ENCODE data around the gene HOXB1. TPM values are rescaled to one million over a fixed set of nuclear protein-coding genes. Genes with fewer than 3 reads are reported as not detected.

HOXB1 gene
- total and polyA plus RNA-seq, 2 of the 13 experiments (the other 11 are each of a cell fraction or from before 2014, with no cell fraction given), result not detected

DNA sequence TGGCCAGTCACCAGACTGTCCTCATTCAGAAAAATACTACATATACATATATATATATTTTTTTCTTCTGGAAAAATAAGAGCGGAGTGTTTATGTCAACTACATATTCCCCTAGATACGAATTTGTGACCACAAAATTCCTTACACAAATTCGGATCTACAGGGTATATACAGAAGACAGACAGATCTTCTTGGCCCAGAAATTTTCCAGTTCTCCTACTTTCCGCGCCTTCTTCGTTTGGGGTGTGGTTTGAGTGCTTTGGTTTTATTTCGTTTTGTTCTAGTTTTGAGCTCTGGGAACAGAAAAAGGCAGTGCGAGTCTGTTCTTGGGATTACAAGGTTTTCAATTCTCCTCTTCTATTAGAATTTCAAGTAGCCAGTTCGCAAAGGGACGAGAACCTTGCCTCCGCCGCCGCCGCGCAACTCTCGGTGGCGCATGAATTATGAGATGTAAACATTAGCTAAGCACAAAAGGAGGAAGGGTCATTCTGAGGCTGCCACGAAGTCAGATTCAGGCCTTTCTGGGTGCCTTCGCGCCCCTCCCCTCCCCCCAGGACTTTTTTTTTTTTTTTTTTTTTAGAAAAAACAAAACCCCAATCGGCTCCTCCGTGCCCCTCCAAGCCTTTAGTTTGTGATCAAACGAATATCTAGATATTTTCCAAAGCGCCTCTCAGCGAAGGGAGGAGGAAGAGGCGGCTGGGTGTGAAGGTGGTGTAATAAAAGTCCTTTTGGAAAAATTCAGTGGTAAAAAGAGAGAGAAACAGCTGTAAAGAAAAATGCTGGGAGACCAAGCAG, 49.1 kb upstream of the HOXB1 start:
- Histone ChIP-seq H4K20me1 (ENCODE audit: insufficient read depth, low read length) (peaks cover 4% of the 10 kb centered on the region; the same call in 1 of the 2 replicates), H3K27ac (ENCODE audit: extremely low read length, insufficient read depth, low read length) (no peak overlapping the region), H3K36me3 (replicated peaks in 1 of 2; ENCODE audit: control insufficient read depth in 1 of 2, insufficient read depth in 2 of 2, low read length in 2 of 2) (no peaks in the 10 kb centered on the region), H3K4me1 (ENCODE audit: insufficient read depth, low read length) (no peaks in the 10 kb centered on the region), H3K4me3 (replicated peaks in 1 of 3; ENCODE audit: insufficient read depth in 1 of 3, low read depth in 2 of 3, low read length in 3 of 3) (no peak overlapping the region), H3K9me3 (ENCODE audit: low read length) (no peaks in the 10 kb centered on the region), H3K4me2 (ENCODE audit: low read depth, low read length) (no peak overlapping the region), H2AFZ (ENCODE audit: low read length) (no peak overlapping the region), H3K79me2 (ENCODE audit: insufficient read depth, low read length) (no peaks in the 10 kb centered on the region), H3K9ac (ENCODE audit: insufficient read depth, low read depth, low read length) (no peak overlapping the region), H3K27me3 (ENCODE audit: control insufficient read depth in 1 of 2, insufficient read depth in 2 of 2, low read length in 2 of 2) (peaks cover 31 to 86% of the 10 kb centered on the region in 2 experiments)
- ChIA-PET POLR2A (no interaction called here), CTCF (ENCODE audit: low intra/inter-chr PET ratio, low total read pairs) (no interaction called here)
- FAIRE-seq, result no peak
- in situ Hi-C loops (cut with HindIII; ENCODE audit: extremely low pct_ligation_motif_present, low pct_unique_long_range_greater_than_20kb) (no loop called here), intact Hi-C loops (cut with micrococcal nuclease; ENCODE audit: unreplicated experiment) (no loop called here)
- 28% methylated on average over 26 of the region's 26 CpGs for WGBS (ENCODE audit: low lambda C conversion rate)
- BruUV-seq (replicated peaks), result no TSS peak
- no peak for ATAC-seq
- no peak for DNase-seq (ENCODE audit: low spot score)
- TF ChIP-seq ZNF136 (CRISPR knock-in tag; IDR thresholded peaks at IDR 0.05; ENCODE audit: low read depth) (no peak), RNF2 (conservative IDR thresholded peaks at IDR 0.05; ENCODE audit: low read depth) (peak; percentile 52; the same call in 1 of the 2 replicates), CBX2 (IDR thresholded peaks at IDR 0.05; ENCODE audit: low read depth, low read length) (peak; percentile 97), CBX2 (CRISPR knock-in tag; IDR thresholded peaks at IDR 0.05; ENCODE audit: low read depth) (no peak), ZFP36 (IDR thresholded peaks at IDR 0.05; ENCODE audit: borderline replicate concordance, low read depth, low read length, partially characterized antibody) (peak; percentile 81)

DNA sequence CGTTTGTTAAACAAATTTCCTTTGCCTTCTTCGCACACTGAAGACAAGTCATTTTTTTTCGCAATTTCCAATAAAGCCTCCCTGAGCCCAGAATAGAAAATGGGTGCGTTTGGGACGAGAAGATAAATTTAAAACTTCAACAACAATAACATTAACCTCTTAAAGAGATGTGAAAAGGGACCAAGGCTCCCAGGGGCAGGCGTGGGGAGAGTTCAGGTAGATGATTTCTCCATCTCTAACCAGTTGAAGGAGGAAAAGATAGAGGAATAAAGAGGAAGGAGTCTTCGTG, 48.6 kb upstream of the HOXB1 start:
- no peak overlapping the region for H3K4me3 ChIP-seq (replicated peaks in 1 of 3; ENCODE audit: insufficient read depth in 1 of 3, low read depth in 2 of 3, low read length in 3 of 3)
- intact Hi-C loops (cut with micrococcal nuclease; ENCODE audit: unreplicated experiment), result no loop called here
- DNase-seq (ENCODE audit: low spot score), result no peak
- no peaks in the 10 kb centered on the region for H3K4me1 ChIP-seq (ENCODE audit: insufficient read depth, low read length)
- H3K27me3 ChIP-seq (ENCODE audit: control insufficient read depth in 1 of 2, insufficient read depth in 2 of 2, low read length in 2 of 2), result peaks cover 31 to 89% of the 10 kb centered on the region in 2 experiments
- no peak overlapping the region for H3K9ac ChIP-seq (ENCODE audit: insufficient read depth, low read depth, low read length)
- ATAC-seq, result no peak
- no peaks in the 10 kb centered on the region for H3K9me3 ChIP-seq (ENCODE audit: low read length)
- FAIRE-seq, result no peak
- H2AFZ ChIP-seq (ENCODE audit: low read length), result no peak overlapping the region
- 3% methylated on average over 7 of the region's 7 CpGs for WGBS (ENCODE audit: low lambda C conversion rate)
- H3K36me3 ChIP-seq (replicated peaks in 1 of 2; ENCODE audit: control insufficient read depth in 1 of 2, insufficient read depth in 2 of 2, low read length in 2 of 2), result no peaks in the 10 kb centered on the region
- H3K79me2 ChIP-seq (ENCODE audit: insufficient read depth, low read length), result no peaks in the 10 kb centered on the region
- H3K27ac ChIP-seq (ENCODE audit: extremely low read length, insufficient read depth, low read length), result no peak overlapping the region
- no peak overlapping the region for H3K4me2 ChIP-seq (ENCODE audit: low read depth, low read length)
- in situ Hi-C loops (cut with HindIII; ENCODE audit: extremely low pct_ligation_motif_present, low pct_unique_long_range_greater_than_20kb), result no loop called here
- no TSS peak for BruUV-seq (replicated peaks)
- H4K20me1 ChIP-seq (ENCODE audit: insufficient read depth, low read length), result peaks cover 3% of the 10 kb centered on the region; the same call in 1 of the 2 replicates
- no peak for TF ChIP-seq KAT2B (IDR thresholded peaks at IDR 0.05; ENCODE audit: borderline replicate concordance, low read depth, low read length)
- no peak for TF ChIP-seq RORA (CRISPR knock-in tag; IDR thresholded peaks at IDR 0.05)
- TF ChIP-seq, protein P1, sequence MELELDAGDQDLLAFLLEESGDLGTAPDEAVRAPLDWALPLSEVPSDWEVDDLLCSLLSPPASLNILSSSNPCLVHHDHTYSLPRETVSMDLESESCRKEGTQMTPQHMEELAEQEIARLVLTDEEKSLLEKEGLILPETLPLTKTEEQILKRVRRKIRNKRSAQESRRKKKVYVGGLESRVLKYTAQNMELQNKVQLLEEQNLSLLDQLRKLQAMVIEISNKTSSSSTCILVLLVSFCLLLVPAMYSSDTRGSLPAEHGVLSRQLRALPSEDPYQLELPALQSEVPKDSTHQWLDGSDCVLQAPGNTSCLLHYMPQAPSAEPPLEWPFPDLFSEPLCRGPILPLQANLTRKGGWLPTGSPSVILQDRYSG (CRISPR knock-in tag; IDR thresholded peaks at IDR 0.05), result no peak
- no peak for TF ChIP-seq JUND (CRISPR knock-in tag; IDR thresholded peaks at IDR 0.05)
- TF ChIP-seq ZNF263 (CRISPR knock-in tag; IDR thresholded peaks at IDR 0.05), result no peak
- ChIA-PET CTCF (ENCODE audit: low intra/inter-chr PET ratio, low total read pairs) (no interaction called here), POLR2A (no interaction called here)
